ENCODE measurements around the gene ERC2. TPM values are rescaled to one million over a fixed set of nuclear protein-coding genes. Genes with fewer than 3 reads are reported as not detected.

The ERC2 gene
- polyA plus RNA-seq, 1 experiment = 0.07 TPM

DNA sequence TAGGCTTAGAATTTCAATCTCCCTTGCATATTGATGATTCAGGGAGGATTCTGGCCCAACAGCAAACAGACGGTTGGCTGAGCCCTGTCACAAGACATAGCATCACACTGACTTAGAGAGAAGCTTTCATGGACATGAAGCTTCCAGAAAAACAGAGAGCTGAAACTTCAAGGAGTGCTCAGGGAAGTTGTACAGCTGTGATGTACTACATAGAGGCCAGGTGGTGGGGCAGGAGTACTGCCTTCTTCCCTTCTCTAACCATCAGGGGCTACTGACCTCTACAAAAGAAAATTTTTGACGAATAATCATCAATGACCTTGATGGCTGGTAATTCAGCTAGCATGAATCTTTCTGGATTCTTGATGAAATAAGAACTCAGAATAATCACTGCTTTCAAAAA lies 378.5 kb downstream of the ERC2 start:
- Histone ChIP-seq H3K27ac (ENCODE audit: low read depth, low read length) (no peak overlapping the region), H3K27me3 (ENCODE audit: control insufficient read depth, insufficient read depth, low read length) (no peaks in the 10 kb centered on the region), H3K9me3 (ENCODE audit: control insufficient read depth, insufficient read depth, low read length) (no peaks in the 10 kb centered on the region), H3K4me3 (ENCODE audit: low read depth, low read length) (no peak overlapping the region)
- no peak for DNase-seq (ENCODE audit: low read depth, low spot score)
- ChIA-PET POLR2A (no interaction called here), CTCF (no interaction called here)
- TF ChIP-seq, protein P1, sequence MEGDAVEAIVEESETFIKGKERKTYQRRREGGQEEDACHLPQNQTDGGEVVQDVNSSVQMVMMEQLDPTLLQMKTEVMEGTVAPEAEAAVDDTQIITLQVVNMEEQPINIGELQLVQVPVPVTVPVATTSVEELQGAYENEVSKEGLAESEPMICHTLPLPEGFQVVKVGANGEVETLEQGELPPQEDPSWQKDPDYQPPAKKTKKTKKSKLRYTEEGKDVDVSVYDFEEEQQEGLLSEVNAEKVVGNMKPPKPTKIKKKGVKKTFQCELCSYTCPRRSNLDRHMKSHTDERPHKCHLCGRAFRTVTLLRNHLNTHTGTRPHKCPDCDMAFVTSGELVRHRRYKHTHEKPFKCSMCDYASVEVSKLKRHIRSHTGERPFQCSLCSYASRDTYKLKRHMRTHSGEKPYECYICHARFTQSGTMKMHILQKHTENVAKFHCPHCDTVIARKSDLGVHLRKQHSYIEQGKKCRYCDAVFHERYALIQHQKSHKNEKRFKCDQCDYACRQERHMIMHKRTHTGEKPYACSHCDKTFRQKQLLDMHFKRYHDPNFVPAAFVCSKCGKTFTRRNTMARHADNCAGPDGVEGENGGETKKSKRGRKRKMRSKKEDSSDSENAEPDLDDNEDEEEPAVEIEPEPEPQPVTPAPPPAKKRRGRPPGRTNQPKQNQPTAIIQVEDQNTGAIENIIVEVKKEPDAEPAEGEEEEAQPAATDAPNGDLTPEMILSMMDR (IDR thresholded peaks at IDR 0.05; ENCODE audit: low read depth, low read length) = no peak

DNA sequence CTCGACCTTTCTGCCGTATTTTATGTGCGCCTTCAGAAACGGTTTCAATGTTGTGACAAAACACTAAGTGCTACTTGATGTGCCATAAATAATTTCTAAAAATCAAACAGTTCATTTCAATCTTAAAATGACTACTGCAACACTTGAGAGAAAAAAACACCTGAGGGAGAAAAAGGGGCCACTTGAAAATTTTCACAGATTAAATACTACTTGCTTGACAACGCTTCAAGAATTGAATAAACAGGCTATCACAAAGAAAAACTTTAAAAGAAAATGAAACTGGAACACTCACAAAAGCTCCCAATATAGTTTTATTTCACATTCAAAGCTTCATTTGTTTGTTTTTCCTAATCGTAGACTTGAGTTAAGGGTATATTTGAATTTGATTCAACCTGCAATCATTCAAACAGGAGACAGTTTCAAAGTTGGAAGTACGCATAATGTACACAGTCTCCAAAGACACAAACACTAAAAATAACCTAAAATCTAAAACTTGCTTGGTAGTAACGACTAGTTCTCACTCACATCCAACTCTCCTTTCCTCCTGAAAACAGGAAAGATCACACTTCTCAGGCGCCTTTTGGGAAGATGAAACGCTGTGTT lies 380.7 kb downstream of the ERC2 start:
- DNase-seq (ENCODE audit: low read depth, low spot score) = no peak
- Histone ChIP-seq H3K4me3 (ENCODE audit: low read depth, low read length) (no peak overlapping the region), H3K27ac (ENCODE audit: low read depth, low read length) (no peak overlapping the region), H3K9me3 (ENCODE audit: control insufficient read depth, insufficient read depth, low read length) (no peaks in the 10 kb centered on the region), H3K27me3 (ENCODE audit: control insufficient read depth, insufficient read depth, low read length) (no peaks in the 10 kb centered on the region)
- ChIA-PET CTCF (interaction anchor here (0.6 kb wide), 1 partner anchor 1654 kb away, joined by 3 read pairs; no protein-coding TSS in a partner anchor), POLR2A (no interaction called here)
- TF ChIP-seq, protein P1 (IDR thresholded peaks at IDR 0.05; ENCODE audit: low read depth, low read length) = no peak

GRCh38 chr3:56086355-56086754 lies 381.9 kb downstream of the ERC2 start:
- H3K27ac ChIP-seq (ENCODE audit: low read depth, low read length) = no peak overlapping the region
- ChIA-PET CTCF (no interaction called here), POLR2A (no interaction called here)
- no peak overlapping the region for H3K4me3 ChIP-seq (ENCODE audit: low read depth, low read length)
- no peaks in the 10 kb centered on the region for H3K27me3 ChIP-seq (ENCODE audit: control insufficient read depth, insufficient read depth, low read length)
- H3K9me3 ChIP-seq (ENCODE audit: control insufficient read depth, insufficient read depth, low read length) = no peaks in the 10 kb centered on the region
- TF ChIP-seq, protein P1 (IDR thresholded peaks at IDR 0.05; ENCODE audit: low read depth, low read length) = no peak
- no peak for DNase-seq (ENCODE audit: low read depth, low spot score)

DNA sequence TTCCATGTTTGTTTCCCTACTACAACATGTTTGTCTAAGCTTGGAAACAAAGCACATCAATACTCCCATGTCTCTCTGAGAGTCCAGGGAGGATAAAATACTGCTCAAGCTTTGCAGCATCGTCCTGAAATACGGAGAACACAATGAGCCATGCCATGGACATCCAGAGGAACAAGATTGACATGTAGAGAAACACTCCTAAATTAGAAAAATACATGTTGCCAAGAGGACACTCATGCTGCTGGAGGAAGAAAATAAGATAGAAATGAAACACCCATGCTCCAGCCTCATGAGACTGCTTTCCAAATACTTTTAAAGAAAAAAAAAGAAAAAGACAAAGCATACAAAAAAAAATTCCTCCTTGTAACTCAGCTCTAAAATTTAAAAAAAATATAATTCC lies 387.0 kb downstream of the ERC2 start:
- Histone ChIP-seq H3K4me3 (ENCODE audit: low read depth, low read length) (no peak overlapping the region), H3K27ac (ENCODE audit: low read depth, low read length) (no peak overlapping the region), H3K27me3 (ENCODE audit: control insufficient read depth, insufficient read depth, low read length) (no peaks in the 10 kb centered on the region), H3K9me3 (ENCODE audit: control insufficient read depth, insufficient read depth, low read length) (no peaks in the 10 kb centered on the region)
- CTCF ChIA-PET = interaction anchor here (0.5 kb wide), 1 partner anchor 117 kb away, joined by 3 read pairs; no protein-coding TSS in a partner anchor
- TF ChIP-seq, protein P1 (IDR thresholded peaks at IDR 0.05; ENCODE audit: low read depth, low read length) = no peak
- POLR2A ChIA-PET = no interaction called here
- no peak for DNase-seq (ENCODE audit: low read depth, low spot score)

- DNase-seq (ENCODE audit: low read depth, low spot score) = no peak
- POLR2A ChIA-PET = no interaction called here
- Histone ChIP-seq H3K27ac (ENCODE audit: low read depth, low read length) (no peak overlapping the region), H3K9me3 (ENCODE audit: control insufficient read depth, insufficient read depth, low read length) (no peaks in the 10 kb centered on the region), H3K4me3 (ENCODE audit: low read depth, low read length) (no peak overlapping the region), H3K27me3 (ENCODE audit: control insufficient read depth, insufficient read depth, low read length) (no peaks in the 10 kb centered on the region)
- CTCF ChIA-PET = no interaction called here
- TF ChIP-seq, protein P1 (IDR thresholded peaks at IDR 0.05; ENCODE audit: low read depth, low read length) = no peak
Measured at GRCh38 chr3:56076746-56077145, 391.5 kb downstream of the ERC2 start.
